H1 (cell line): Measurements from ENCODE around the gene ZNF148. TPM values are rescaled to one million over a fixed set of nuclear protein-coding genes. Genes with fewer than 3 reads are reported as not detected.

Source experiments
- CTCF ChIA-PET: fragments of 300-600 bp; sonication (Branson Sonifier 250); formaldehyde crosslinking; loops from one replicate; lab custom pipeline; 2021; ENCODE audit not compliant: partially characterized antibody; lab: Charles Lee
- POLR2A ChIA-PET: fragments of 300-600 bp; sonication (Branson Sonifier 250); formaldehyde crosslinking; loops from one replicate; lab custom pipeline; 2021; ENCODE audit warnings: inconsistent platforms; ENCODE audit not compliant: partially characterized antibody; lab: Charles Lee
- DNase-seq, 2 experiments: peaks; one replicate each; pipeline versions ENCODE4 v3.0.0 to v3.0.0-alpha.2; 2010 to 2022; ENCODE audit warnings: low spot score in 2 of 2, low read depth in 1 of 2, mixed read lengths in 1 of 2
- FAIRE-seq: peaks from 2 replicates; lab custom pipeline; 2011; peaks lifted over from hg19 to GRCh38; lab: Jason Lieb, UNC
- H2AFZ ChIP-seq: 2 replicates; pipeline ENCODE4 v1.8.1; 2012; ENCODE audit warnings: low read length, inconsistent platforms
- H2AK5ac ChIP-seq: 2 replicates; pipeline ENCODE4 v1.6.1; 2013; ENCODE audit warnings: low read depth, low read length
- H2BK120ac ChIP-seq: replicated peaks from 2 replicates; pipeline ENCODE3; 2013; ENCODE audit warnings: low read depth, low read length, inconsistent platforms
- H2BK12ac ChIP-seq: 2 replicates; pipeline ENCODE4 v1.6.1; 2013; ENCODE audit warnings: low read depth, low read length
- H2BK15ac ChIP-seq: 2 replicates; pipeline ENCODE4 v1.6.1; 2013; ENCODE audit warnings: low read length
- H2BK20ac ChIP-seq: 2 replicates; pipeline ENCODE4 v1.6.1; 2013; ENCODE audit warnings: low read length
- H2BK5ac ChIP-seq: 2 replicates; pipeline ENCODE4 v1.6.1; 2013; ENCODE audit warnings: low read depth, low read length
- H3K14ac ChIP-seq: 2 replicates; pipeline ENCODE4 v1.6.1; 2013; ENCODE audit warnings: inconsistent platforms; ENCODE audit not compliant: insufficient read length
- H3K18ac ChIP-seq: 2 replicates; pipeline ENCODE4 v1.6.1; 2013; ENCODE audit warnings: low read length; ENCODE audit errors: extremely low read depth
- H3K23ac ChIP-seq: 2 replicates; pipeline ENCODE4 v1.6.1; 2013; ENCODE audit warnings: inconsistent platforms; ENCODE audit not compliant: insufficient read length
- H3K23me2 ChIP-seq: 2 replicates; pipeline ENCODE4 v1.6.1; 2013; ENCODE audit warnings: low read depth, low read length
- H3K27ac ChIP-seq: 2 replicates; pipeline ENCODE4 v1.6.1; 2011; ENCODE audit warnings: low read depth, low read length, inconsistent platforms
- H3K27me3 ChIP-seq, 4 experiments: replicated peaks in 1 of 4; 1 replicate in 1 of 4; 2 replicates in 3 of 4; pipeline versions ENCODE4 v1.6.1 to v1.8.1; 2011 to 2013; ENCODE audit warnings: low read length in 3 of 4, mild to moderate bottlenecking in 3 of 4, inconsistent platforms in 2 of 4, mixed read lengths in 2 of 4, moderate library complexity in 1 of 4; ENCODE audit not compliant: control insufficient read depth in 3 of 4, insufficient read depth in 3 of 4; ENCODE audit errors: extremely low read depth in 1 of 4
- H3K36me3 ChIP-seq, 4 experiments: 2 replicates each; pipeline versions ENCODE4 v1.6.1 to v1.8.1; 2011 to 2013; ENCODE audit warnings: mild to moderate bottlenecking in 4 of 4, low read length in 3 of 4, moderate library complexity in 2 of 4, control low read depth in 1 of 4, inconsistent platforms in 1 of 4; ENCODE audit not compliant: insufficient read depth in 4 of 4, control insufficient read depth in 2 of 4
- H3K4ac ChIP-seq: replicated peaks from 2 replicates; pipeline ENCODE3; 2013; ENCODE audit warnings: low read length, low read depth, mixed read lengths, inconsistent platforms; ENCODE audit not compliant: insufficient read length
- H3K4me1 ChIP-seq, 4 experiments: replicated peaks in 1 of 4; 1 replicate in 1 of 4; 2 replicates in 3 of 4; pipeline versions ENCODE4 v1.6.1 to v1.8.1; 2011 to 2013; ENCODE audit warnings: low read length in 3 of 4, inconsistent platforms in 2 of 4, mixed read lengths in 1 of 4; ENCODE audit not compliant: insufficient read depth in 4 of 4, control insufficient read depth in 3 of 4
- H3K4me2 ChIP-seq, 2 experiments: 2 replicates each; pipeline versions ENCODE4 v1.6.1 to v1.8.1; 2011 to 2013; ENCODE audit warnings: low read depth in 2 of 2, low read length in 2 of 2, control low read depth in 1 of 2, inconsistent platforms in 1 of 2, mild to moderate bottlenecking in 1 of 2; ENCODE audit not compliant: insufficient read depth in 1 of 2
- H3K4me3 ChIP-seq, 4 experiments: fragments of 200-600, 300-600 bp in 1 of 4; sonication (generic), shearing (Covaris generic), sonication (Bioruptor Twin) in 1 of 4; 2 replicates each; pipeline versions ENCODE4 v1.5.1 to v1.8.1; 2011 to 2016; ENCODE audit warnings: low read length in 4 of 4, low read depth in 3 of 4, control low read depth in 2 of 4, inconsistent platforms in 2 of 4, mild to moderate bottlenecking in 2 of 4, mixed read lengths in 1 of 4, moderate library complexity in 1 of 4; ENCODE audit not compliant: insufficient read depth in 2 of 4; ENCODE audit errors: extremely low read depth in 1 of 4
- H3K56ac ChIP-seq: replicated peaks from 2 replicates; pipeline ENCODE3; 2013; ENCODE audit warnings: low read depth, mild to moderate bottlenecking, mixed read lengths, low read length, inconsistent platforms; ENCODE audit not compliant: insufficient read length
- H3K79me1 ChIP-seq: 2 replicates; pipeline ENCODE4 v1.6.1; 2013; ENCODE audit warnings: low read depth, low read length, control low read depth
- H3K79me2 ChIP-seq, 2 experiments: 2 replicates each; pipeline versions ENCODE4 v1.6.1 to v1.8.1; 2012 to 2013; ENCODE audit warnings: low read length in 2 of 2, mild to moderate bottlenecking in 2 of 2, inconsistent platforms in 1 of 2; ENCODE audit not compliant: insufficient read depth in 2 of 2, control insufficient read depth in 1 of 2
- H3K9ac ChIP-seq, 4 experiments: replicated peaks in 1 of 4; 1 replicate in 1 of 4; 2 replicates in 3 of 4; pipeline versions ENCODE4 v1.6.1 to v1.8.1; 2011 to 2013; ENCODE audit warnings: low read depth in 3 of 4, low read length in 3 of 4, control low read depth in 2 of 4, mild to moderate bottlenecking in 2 of 4, moderate library complexity in 2 of 4, inconsistent platforms in 1 of 4; ENCODE audit errors: extremely low read depth in 1 of 4
- H3K9me3 ChIP-seq, 2 experiments: 2 replicates each; pipeline versions ENCODE4 v1.6.1 to v1.8.1; 2012 to 2013; ENCODE audit warnings: mild to moderate bottlenecking in 2 of 2, moderate library complexity in 2 of 2, control low read depth in 1 of 2, inconsistent platforms in 1 of 2, low read depth in 1 of 2, low read length in 1 of 2, mixed read lengths in 1 of 2; ENCODE audit not compliant: insufficient read depth in 2 of 2
- H4K20me1 ChIP-seq, 2 experiments: replicated peaks in 1 of 2; 2 replicates each; pipeline versions ENCODE3 to v1.8.1; 2011 to 2013; ENCODE audit warnings: inconsistent platforms in 2 of 2, low read length in 2 of 2, mild to moderate bottlenecking in 1 of 2; ENCODE audit not compliant: insufficient read depth in 2 of 2, control insufficient read depth in 1 of 2
- H4K5ac ChIP-seq: 2 replicates; pipeline ENCODE4 v1.6.1; 2013; ENCODE audit warnings: low read length, low read depth, mixed read lengths, inconsistent platforms; ENCODE audit not compliant: insufficient read length
- H4K8ac ChIP-seq: 2 replicates; pipeline ENCODE4 v1.8.0; 2013; ENCODE audit warnings: mild to moderate bottlenecking, moderate library complexity, low read length, inconsistent platforms; ENCODE audit not compliant: insufficient read depth; ENCODE audit errors: extremely low read depth
- H4K91ac ChIP-seq: replicated peaks from 2 replicates; pipeline ENCODE3; 2013; ENCODE audit warnings: low read length, mixed read lengths, inconsistent platforms; ENCODE audit not compliant: insufficient read length
- WGBS, 2 experiments: shearing (Covaris generic) in 1 of 2; methylation state at CpG; one replicate each; pipeline versions ENCODE4 v1.1.6 to v1.1.7; 2013 to 2015; ENCODE audit warnings: low lambda C conversion rate in 2 of 2, mixed read lengths in 2 of 2, inconsistent platforms in 1 of 2, low coverage in 1 of 2, missing lambda C conversion rate in 1 of 2; ENCODE audit not compliant: insufficient replicate concordance in 2 of 2, insufficient coverage in 1 of 2, insufficient read length in 1 of 2; ENCODE audit errors: extremely low coverage in 1 of 2, missing lambda C conversion rate in 1 of 2; 5-methylcytosine and 5-hydroxymethylcytosine counted together
- polyA plus RNA-seq, 7 experiments: library from polyadenylated mRNA; depleted of rRNA in 3 of 7; stranded (reverse) in 5 of 7; unstranded in 2 of 7; fragments of >200 nt in 5 of 7; fragments of 200-250 nt in 2 of 7; gene quantifications; 1 replicate in 5 of 7; 2 replicates in 1 of 7; 4 replicates in 1 of 7; pipeline versions ENCODE4 v1.2.1 to v1.2.3, GENCODE V29; 2011 to 2013; ENCODE audit warnings: missing spikeins in 2 of 7, mixed read lengths in 2 of 7
- total RNA-seq: library from RNA; stranded (reverse); fragmentation: NEBNext Ultra II Directional; extraction: Animal tissue kit (Norgen Biotek cat#: 25700); gene quantifications from 2 replicates; pipeline ENCODE4 v1.2.1, GENCODE V29; 2021
- TF ChIP-seq, protein P1 (sequence below): IDR thresholded peaks from 2 replicates; pipeline ENCODE4 v1.6.1; 2012; ENCODE audit warnings: low read length, inconsistent platforms

The ZNF148 gene
- total and polyA plus RNA-seq, 2 of the 8 experiments (the other 6 are each of a cell fraction or from before 2014, with no cell fraction given): 3.7 to 22.6 TPM

DNA sequence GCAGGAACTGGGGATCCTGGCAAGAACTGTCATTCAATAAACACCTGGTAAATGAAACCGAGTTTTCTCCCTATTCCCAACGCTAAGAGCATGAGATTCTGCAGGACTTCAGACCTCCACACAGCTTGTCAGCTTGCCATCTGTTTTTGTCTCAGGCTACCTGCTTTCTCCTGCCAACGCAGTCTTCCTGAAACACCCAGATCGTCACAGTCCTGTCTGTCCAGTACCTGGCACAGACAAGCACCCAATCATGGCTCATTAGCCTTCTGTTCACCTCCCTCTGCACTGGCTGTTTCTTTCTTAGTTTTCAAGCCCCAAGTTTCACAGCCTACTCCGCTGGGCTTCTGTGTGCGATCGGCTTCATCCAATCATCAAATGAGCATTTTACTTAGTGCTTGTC lies 167.6 kb downstream of the ZNF148 start:
- FAIRE-seq: no peak

More for the DNA sequence above, 167.6 kb downstream of the ZNF148 start:
- H2BK20ac ChIP-seq: no peak overlapping the region
- H3K27ac ChIP-seq: no peak overlapping the region
- H3K56ac ChIP-seq: no peak overlapping the region
- H4K20me1 ChIP-seq: no peaks in the 10 kb centered on the region
- H3K18ac ChIP-seq: no peak overlapping the region
- H3K4me1 ChIP-seq: peaks cover 0 to 8% (median 4%) of the 10 kb centered on the region in 4 experiments; a peak in 4 of 7 replicates
- H3K9me3 ChIP-seq: no peaks in the 10 kb centered on the region
- H3K14ac ChIP-seq: no peak overlapping the region
- CTCF ChIA-PET: no interaction called here
- H3K4me3 ChIP-seq: no peak overlapping the region
- H3K27me3 ChIP-seq: no peaks in the 10 kb centered on the region
- peaks cover 0 to 2% (median 0%) of the 10 kb centered on the region in 4 experiments; a peak in 1 of 8 replicates for H3K36me3 ChIP-seq
- H3K79me1 ChIP-seq: no peaks in the 10 kb centered on the region
- POLR2A ChIA-PET: no interaction called here
- H2BK12ac ChIP-seq: no peak overlapping the region
- H3K9ac ChIP-seq: no peak overlapping the region
- H2AK5ac ChIP-seq: no peak overlapping the region
- H3K23ac ChIP-seq: no peak overlapping the region
- 79% methylated on average over 7 of the region's 7 CpGs; no CpG with 5 or more reads in 1 of the 2 experiments for WGBS, 2 experiments
- H2BK120ac ChIP-seq: no peak overlapping the region
- H4K5ac ChIP-seq: no peak overlapping the region
- H3K79me2 ChIP-seq: no peaks in the 10 kb centered on the region
- H4K91ac ChIP-seq: no peak overlapping the region
- H3K4ac ChIP-seq: no peak overlapping the region
- DNase-seq: no peak
- no peak overlapping the region for H2BK15ac ChIP-seq
- no peak overlapping the region for H4K8ac ChIP-seq
- H2BK5ac ChIP-seq: no peak overlapping the region
- H2AFZ ChIP-seq: no peak overlapping the region
- H3K4me2 ChIP-seq: no peak overlapping the region
- peaks cover 7% of the 10 kb centered on the region; the same call in 1 of the 2 replicates for H3K23me2 ChIP-seq
- TF ChIP-seq, protein P1, sequence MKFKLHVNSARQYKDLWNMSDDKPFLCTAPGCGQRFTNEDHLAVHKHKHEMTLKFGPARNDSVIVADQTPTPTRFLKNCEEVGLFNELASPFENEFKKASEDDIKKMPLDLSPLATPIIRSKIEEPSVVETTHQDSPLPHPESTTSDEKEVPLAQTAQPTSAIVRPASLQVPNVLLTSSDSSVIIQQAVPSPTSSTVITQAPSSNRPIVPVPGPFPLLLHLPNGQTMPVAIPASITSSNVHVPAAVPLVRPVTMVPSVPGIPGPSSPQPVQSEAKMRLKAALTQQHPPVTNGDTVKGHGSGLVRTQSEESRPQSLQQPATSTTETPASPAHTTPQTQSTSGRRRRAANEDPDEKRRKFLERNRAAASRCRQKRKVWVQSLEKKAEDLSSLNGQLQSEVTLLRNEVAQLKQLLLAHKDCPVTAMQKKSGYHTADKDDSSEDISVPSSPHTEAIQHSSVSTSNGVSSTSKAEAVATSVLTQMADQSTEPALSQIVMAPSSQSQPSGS: no peak
- TF ChIP-seq, all 59 proteins: peak for 0
